Endodermal cell (in vitro differentiated cells): ENCODE measurements around the gene RNU5B-1. TPM values are rescaled to one million over a fixed set of nuclear protein-coding genes. Genes with fewer than 3 reads are reported as not detected.

Source experiments
- DNase-seq: peaks from one replicate; pipeline ENCODE4 v3.0.0-alpha.2; 2017
- H3K27ac ChIP-seq: 2 replicates; pipeline ENCODE4 v1.5.1; 2013; ENCODE audit warnings: mild to moderate bottlenecking, low read depth, low read length, moderate library complexity
- H3K27me3 ChIP-seq: 2 replicates; pipeline ENCODE4 v1.6.1; 2013; ENCODE audit warnings: mild to moderate bottlenecking, low read length, moderate library complexity; ENCODE audit not compliant: insufficient read depth, control insufficient read depth, poor library complexity, severe bottlenecking
- H3K36me3 ChIP-seq: 2 replicates; pipeline ENCODE4 v1.7.0; 2013; ENCODE audit warnings: mild to moderate bottlenecking, low read length, moderate library complexity; ENCODE audit not compliant: control insufficient read depth, insufficient read depth
- H3K4me1 ChIP-seq: one replicate; pipeline ENCODE4 v1.7.0; 2013; ENCODE audit warnings: low read length; ENCODE audit not compliant: control insufficient read depth, insufficient read depth
- H3K4me3 ChIP-seq: 2 replicates; pipeline ENCODE4 v1.5.1; 2013; ENCODE audit warnings: mild to moderate bottlenecking, low read length, moderate library complexity
- H3K9ac ChIP-seq: 2 replicates; pipeline ENCODE4 v1.6.1; 2013; ENCODE audit warnings: mild to moderate bottlenecking, low read length, moderate library complexity; ENCODE audit not compliant: poor library complexity, severe bottlenecking; ENCODE audit errors: extremely low read depth
- H3K9me3 ChIP-seq: 2 replicates; pipeline ENCODE4 v1.6.1; 2013; ENCODE audit warnings: mild to moderate bottlenecking, low read length, moderate library complexity; ENCODE audit not compliant: control insufficient read depth
- H3K27ac Mint-ChIP-seq: 2 replicates; pipeline ENCODE4 v1.8.0; 2020; ENCODE audit warnings: mixed read lengths
- H3K27me3 Mint-ChIP-seq: 2 replicates; pipeline ENCODE4 v1.8.0; 2021; ENCODE audit warnings: mild to moderate bottlenecking, mixed read lengths; ENCODE audit not compliant: insufficient read depth
- H3K36me3 Mint-ChIP-seq: 2 replicates; pipeline ENCODE4 v1.8.0; 2020; ENCODE audit warnings: low read depth, mixed read lengths
- H3K4me1 Mint-ChIP-seq: 2 replicates; pipeline ENCODE4 v1.8.0; 2020; ENCODE audit warnings: mixed read lengths
- H3K4me3 Mint-ChIP-seq: 2 replicates; pipeline ENCODE4 v1.8.0; 2020; ENCODE audit warnings: mild to moderate bottlenecking, moderate library complexity, mixed read lengths
- H3K9me3 Mint-ChIP-seq: 2 replicates; pipeline ENCODE4 v1.8.0; 2020; ENCODE audit warnings: mild to moderate bottlenecking, mixed read lengths
- WGBS, 2 experiments: methylation state at CpG; one replicate each; pipeline versions ENCODE4 v1.1.5 to v1.1.7; 2013; ENCODE audit warnings: missing lambda C conversion rate in 2 of 2, mixed read lengths in 1 of 2; ENCODE audit not compliant: insufficient coverage in 1 of 2, insufficient read length in 1 of 2; 5-methylcytosine and 5-hydroxymethylcytosine counted together
- total RNA-seq, 2 donors: library from RNA; stranded (reverse); fragmentation: NEBNext Ultra II Directional in 1 of 2; extraction: Animal tissue kit (Norgen Biotek cat#: 25700) in 1 of 2; gene quantifications; 2 replicates in 1 of 2; 3 replicates in 1 of 2; pipeline ENCODE4 v1.2.1, GENCODE V29; 2021
- TF ChIP-seq, protein P1 (sequence below): fragments of 200-600 bp; sonication (generic); conservative IDR thresholded peaks from 2 replicates; pipeline ENCODE4 v1.5.0; 2021; ENCODE audit warnings: antibody characterized with exemption, mild to moderate bottlenecking

The RNU5B-1 gene
- total RNA-seq, 2 donors from 2014 or later: 18.6 TPM; not detected in 1

GRCh38 chr15:65278480-65278879, 26.0 kb upstream of the RNU5B-1 start:
- H3K4me3 Mint-ChIP-seq: no peak overlapping the region
- 97 to 100% methylated on average over 1 of the region's 1 CpG for WGBS, 2 experiments
- DNase-seq: no peak

DNA sequence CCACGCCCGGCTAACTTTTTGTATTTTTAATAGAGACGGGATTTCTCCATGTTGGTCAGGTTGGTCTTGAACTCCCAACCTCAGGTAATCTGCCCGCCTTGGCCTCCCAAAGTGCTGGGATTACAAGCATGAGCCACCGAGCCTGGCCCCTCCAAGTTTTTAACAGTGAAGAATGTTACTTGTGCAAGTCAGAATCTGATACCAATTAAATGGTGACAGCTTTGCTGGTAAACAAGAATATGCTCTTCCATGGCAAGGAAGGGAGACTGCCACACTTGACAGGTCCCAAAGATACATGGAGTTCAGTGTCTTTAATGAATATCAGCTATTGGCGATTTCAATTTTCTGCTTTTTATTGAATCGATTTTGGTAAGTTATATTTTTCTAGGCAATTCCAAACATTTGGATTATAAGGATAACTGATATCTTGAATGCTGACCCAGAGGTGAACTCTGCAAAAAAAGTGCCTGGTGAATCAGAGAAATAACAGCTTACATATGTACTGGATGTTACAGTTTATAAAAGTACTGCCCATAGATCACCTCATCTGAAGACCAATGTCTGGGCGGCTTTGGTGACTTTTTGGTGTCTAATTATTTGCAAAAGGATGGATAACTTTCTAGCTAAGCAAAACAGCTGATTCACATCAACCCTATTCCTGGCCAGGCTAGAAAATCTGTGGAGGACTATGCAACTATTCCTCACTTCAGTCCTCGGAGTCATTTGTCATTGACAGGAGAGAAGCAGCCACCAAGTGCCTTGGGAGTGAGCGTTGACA, 19.0 kb upstream of the RNU5B-1 start:
- Histone ChIP-seq H3K4me3 (peak overlapping the region; percentile 89), H3K4me1 (peaks cover 18% of the 10 kb centered on the region), H3K9me3 (no peaks in the 10 kb centered on the region), H3K27ac (peak overlapping the region; percentile 85), H3K9ac (no peak overlapping the region), H3K27me3 (no peaks in the 10 kb centered on the region), H3K36me3 (no peaks in the 10 kb centered on the region)
- H3K4me3 Mint-ChIP-seq: peak overlapping the region; percentile 68
- no peaks in the 10 kb centered on the region for H3K9me3 Mint-ChIP-seq
- peaks cover 32% of the 10 kb centered on the region for H3K4me1 Mint-ChIP-seq
- no peaks in the 10 kb centered on the region for H3K36me3 Mint-ChIP-seq
- H3K27ac Mint-ChIP-seq: peak overlapping the region; percentile 68
- WGBS, 2 experiments: 77 to 84% methylated on average over 9 to 10 of the region's 10 CpGs
- H3K27me3 Mint-ChIP-seq: peaks cover 6% of the 10 kb centered on the region
- TF ChIP-seq, protein P1, sequence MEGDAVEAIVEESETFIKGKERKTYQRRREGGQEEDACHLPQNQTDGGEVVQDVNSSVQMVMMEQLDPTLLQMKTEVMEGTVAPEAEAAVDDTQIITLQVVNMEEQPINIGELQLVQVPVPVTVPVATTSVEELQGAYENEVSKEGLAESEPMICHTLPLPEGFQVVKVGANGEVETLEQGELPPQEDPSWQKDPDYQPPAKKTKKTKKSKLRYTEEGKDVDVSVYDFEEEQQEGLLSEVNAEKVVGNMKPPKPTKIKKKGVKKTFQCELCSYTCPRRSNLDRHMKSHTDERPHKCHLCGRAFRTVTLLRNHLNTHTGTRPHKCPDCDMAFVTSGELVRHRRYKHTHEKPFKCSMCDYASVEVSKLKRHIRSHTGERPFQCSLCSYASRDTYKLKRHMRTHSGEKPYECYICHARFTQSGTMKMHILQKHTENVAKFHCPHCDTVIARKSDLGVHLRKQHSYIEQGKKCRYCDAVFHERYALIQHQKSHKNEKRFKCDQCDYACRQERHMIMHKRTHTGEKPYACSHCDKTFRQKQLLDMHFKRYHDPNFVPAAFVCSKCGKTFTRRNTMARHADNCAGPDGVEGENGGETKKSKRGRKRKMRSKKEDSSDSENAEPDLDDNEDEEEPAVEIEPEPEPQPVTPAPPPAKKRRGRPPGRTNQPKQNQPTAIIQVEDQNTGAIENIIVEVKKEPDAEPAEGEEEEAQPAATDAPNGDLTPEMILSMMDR: no peak
- DNase-seq: no peak

More at GRCh38 chr15:65278480-65278879, 26.0 kb upstream of the RNU5B-1 start:
- H3K27ac Mint-ChIP-seq: no peak overlapping the region
- H3K9me3 Mint-ChIP-seq: no peaks in the 10 kb centered on the region
- Histone ChIP-seq H3K27me3 (no peaks in the 10 kb centered on the region), H3K36me3 (no peaks in the 10 kb centered on the region), H3K9me3 (no peaks in the 10 kb centered on the region), H3K4me3 (no peak overlapping the region), H3K4me1 (peaks cover 3% of the 10 kb centered on the region), H3K9ac (no peak overlapping the region), H3K27ac (no peak overlapping the region)
- H3K36me3 Mint-ChIP-seq: peaks cover 3% of the 10 kb centered on the region
- TF ChIP-seq, protein P1: no peak
- H3K27me3 Mint-ChIP-seq: no peaks in the 10 kb centered on the region
- H3K4me1 Mint-ChIP-seq: peaks cover 21% of the 10 kb centered on the region

GRCh38 chr15:65286069-65286703, 18.3 kb upstream of the RNU5B-1 start:
- Mint-ChIP-seq H3K4me1 (peaks cover 26% of the 10 kb centered on the region), H3K27me3 (peaks cover 6% of the 10 kb centered on the region), H3K36me3 (no peaks in the 10 kb centered on the region), H3K9me3 (no peaks in the 10 kb centered on the region), H3K4me3 (peak overlapping the region; percentile 68), H3K27ac (peak overlapping the region; percentile 68)
- peak overlapping the region; percentile 89 for H3K4me3 ChIP-seq
- peak; percentile 90 for DNase-seq
- no peaks in the 10 kb centered on the region for H3K27me3 ChIP-seq
- TF ChIP-seq, protein P1: no peak
- peak overlapping the region; percentile 85 for H3K27ac ChIP-seq
- H3K4me1 ChIP-seq: peaks cover 18% of the 10 kb centered on the region
- WGBS, 2 experiments: 1% methylated on average over 19 to 52 of the region's 52 CpGs
- no peaks in the 10 kb centered on the region for H3K36me3 ChIP-seq
- H3K9me3 ChIP-seq: no peaks in the 10 kb centered on the region
- H3K9ac ChIP-seq: peak overlapping the region; percentile 58
